H1 (cell line): ENCODE results near the gene GJB3. TPM values are rescaled to one million over a fixed set of nuclear protein-coding genes. Genes with fewer than 3 reads are reported as not detected.

ENCODE experiments used
- CTCF ChIA-PET: fragments of 300-600 bp; sonication (Branson Sonifier 250); formaldehyde crosslinking; loops from one replicate; lab custom pipeline; 2021; ENCODE audit not compliant: partially characterized antibody; lab: Charles Lee
- POLR2A ChIA-PET: fragments of 300-600 bp; sonication (Branson Sonifier 250); formaldehyde crosslinking; loops from one replicate; lab custom pipeline; 2021; ENCODE audit warnings: inconsistent platforms; ENCODE audit not compliant: partially characterized antibody; lab: Charles Lee
- DNase-seq, 2 experiments: peaks; one replicate each; pipeline versions ENCODE4 v3.0.0 to v3.0.0-alpha.2; 2010 to 2022; ENCODE audit warnings: low spot score in 2 of 2, low read depth in 1 of 2, mixed read lengths in 1 of 2
- FAIRE-seq: peaks from 2 replicates; lab custom pipeline; 2011; peaks lifted over from hg19 to GRCh38; lab: Jason Lieb, UNC
- H2AFZ ChIP-seq: 2 replicates; pipeline ENCODE4 v1.8.1; 2012; ENCODE audit warnings: low read length, inconsistent platforms
- H2AK5ac ChIP-seq: 2 replicates; pipeline ENCODE4 v1.6.1; 2013; ENCODE audit warnings: low read depth, low read length
- H2BK120ac ChIP-seq: replicated peaks from 2 replicates; pipeline ENCODE3; 2013; ENCODE audit warnings: low read depth, low read length, inconsistent platforms
- H2BK12ac ChIP-seq: 2 replicates; pipeline ENCODE4 v1.6.1; 2013; ENCODE audit warnings: low read depth, low read length
- H2BK15ac ChIP-seq: 2 replicates; pipeline ENCODE4 v1.6.1; 2013; ENCODE audit warnings: low read length
- H2BK20ac ChIP-seq: 2 replicates; pipeline ENCODE4 v1.6.1; 2013; ENCODE audit warnings: low read length
- H2BK5ac ChIP-seq: 2 replicates; pipeline ENCODE4 v1.6.1; 2013; ENCODE audit warnings: low read depth, low read length
- H3K14ac ChIP-seq: 2 replicates; pipeline ENCODE4 v1.6.1; 2013; ENCODE audit warnings: inconsistent platforms; ENCODE audit not compliant: insufficient read length
- H3K18ac ChIP-seq: 2 replicates; pipeline ENCODE4 v1.6.1; 2013; ENCODE audit warnings: low read length; ENCODE audit errors: extremely low read depth
- H3K23ac ChIP-seq: 2 replicates; pipeline ENCODE4 v1.6.1; 2013; ENCODE audit warnings: inconsistent platforms; ENCODE audit not compliant: insufficient read length
- H3K23me2 ChIP-seq: 2 replicates; pipeline ENCODE4 v1.6.1; 2013; ENCODE audit warnings: low read depth, low read length
- H3K27ac ChIP-seq: 2 replicates; pipeline ENCODE4 v1.6.1; 2011; ENCODE audit warnings: low read depth, low read length, inconsistent platforms
- H3K27me3 ChIP-seq, 4 experiments: replicated peaks in 1 of 4; 1 replicate in 1 of 4; 2 replicates in 3 of 4; pipeline versions ENCODE4 v1.6.1 to v1.8.1; 2011 to 2013; ENCODE audit warnings: low read length in 3 of 4, mild to moderate bottlenecking in 3 of 4, inconsistent platforms in 2 of 4, mixed read lengths in 2 of 4, moderate library complexity in 1 of 4; ENCODE audit not compliant: control insufficient read depth in 3 of 4, insufficient read depth in 3 of 4; ENCODE audit errors: extremely low read depth in 1 of 4
- H3K36me3 ChIP-seq, 4 experiments: 2 replicates each; pipeline versions ENCODE4 v1.6.1 to v1.8.1; 2011 to 2013; ENCODE audit warnings: mild to moderate bottlenecking in 4 of 4, low read length in 3 of 4, moderate library complexity in 2 of 4, control low read depth in 1 of 4, inconsistent platforms in 1 of 4; ENCODE audit not compliant: insufficient read depth in 4 of 4, control insufficient read depth in 2 of 4
- H3K4ac ChIP-seq: replicated peaks from 2 replicates; pipeline ENCODE3; 2013; ENCODE audit warnings: low read length, low read depth, mixed read lengths, inconsistent platforms; ENCODE audit not compliant: insufficient read length
- H3K4me1 ChIP-seq, 4 experiments: replicated peaks in 1 of 4; 1 replicate in 1 of 4; 2 replicates in 3 of 4; pipeline versions ENCODE4 v1.6.1 to v1.8.1; 2011 to 2013; ENCODE audit warnings: low read length in 3 of 4, inconsistent platforms in 2 of 4, mixed read lengths in 1 of 4; ENCODE audit not compliant: insufficient read depth in 4 of 4, control insufficient read depth in 3 of 4
- H3K4me2 ChIP-seq, 2 experiments: 2 replicates each; pipeline versions ENCODE4 v1.6.1 to v1.8.1; 2011 to 2013; ENCODE audit warnings: low read depth in 2 of 2, low read length in 2 of 2, control low read depth in 1 of 2, inconsistent platforms in 1 of 2, mild to moderate bottlenecking in 1 of 2; ENCODE audit not compliant: insufficient read depth in 1 of 2
- H3K4me3 ChIP-seq, 4 experiments: fragments of 200-600, 300-600 bp in 1 of 4; sonication (generic), shearing (Covaris generic), sonication (Bioruptor Twin) in 1 of 4; 2 replicates each; pipeline versions ENCODE4 v1.5.1 to v1.8.1; 2011 to 2016; ENCODE audit warnings: low read length in 4 of 4, low read depth in 3 of 4, control low read depth in 2 of 4, inconsistent platforms in 2 of 4, mild to moderate bottlenecking in 2 of 4, mixed read lengths in 1 of 4, moderate library complexity in 1 of 4; ENCODE audit not compliant: insufficient read depth in 2 of 4; ENCODE audit errors: extremely low read depth in 1 of 4
- H3K56ac ChIP-seq: replicated peaks from 2 replicates; pipeline ENCODE3; 2013; ENCODE audit warnings: low read depth, mild to moderate bottlenecking, mixed read lengths, low read length, inconsistent platforms; ENCODE audit not compliant: insufficient read length
- H3K79me1 ChIP-seq: 2 replicates; pipeline ENCODE4 v1.6.1; 2013; ENCODE audit warnings: low read depth, low read length, control low read depth
- H3K79me2 ChIP-seq, 2 experiments: 2 replicates each; pipeline versions ENCODE4 v1.6.1 to v1.8.1; 2012 to 2013; ENCODE audit warnings: low read length in 2 of 2, mild to moderate bottlenecking in 2 of 2, inconsistent platforms in 1 of 2; ENCODE audit not compliant: insufficient read depth in 2 of 2, control insufficient read depth in 1 of 2
- H3K9ac ChIP-seq, 4 experiments: replicated peaks in 1 of 4; 1 replicate in 1 of 4; 2 replicates in 3 of 4; pipeline versions ENCODE4 v1.6.1 to v1.8.1; 2011 to 2013; ENCODE audit warnings: low read depth in 3 of 4, low read length in 3 of 4, control low read depth in 2 of 4, mild to moderate bottlenecking in 2 of 4, moderate library complexity in 2 of 4, inconsistent platforms in 1 of 4; ENCODE audit errors: extremely low read depth in 1 of 4
- H3K9me3 ChIP-seq, 2 experiments: 2 replicates each; pipeline versions ENCODE4 v1.6.1 to v1.8.1; 2012 to 2013; ENCODE audit warnings: mild to moderate bottlenecking in 2 of 2, moderate library complexity in 2 of 2, control low read depth in 1 of 2, inconsistent platforms in 1 of 2, low read depth in 1 of 2, low read length in 1 of 2, mixed read lengths in 1 of 2; ENCODE audit not compliant: insufficient read depth in 2 of 2
- H4K20me1 ChIP-seq, 2 experiments: replicated peaks in 1 of 2; 2 replicates each; pipeline versions ENCODE3 to v1.8.1; 2011 to 2013; ENCODE audit warnings: inconsistent platforms in 2 of 2, low read length in 2 of 2, mild to moderate bottlenecking in 1 of 2; ENCODE audit not compliant: insufficient read depth in 2 of 2, control insufficient read depth in 1 of 2
- H4K5ac ChIP-seq: 2 replicates; pipeline ENCODE4 v1.6.1; 2013; ENCODE audit warnings: low read length, low read depth, mixed read lengths, inconsistent platforms; ENCODE audit not compliant: insufficient read length
- H4K8ac ChIP-seq: 2 replicates; pipeline ENCODE4 v1.8.0; 2013; ENCODE audit warnings: mild to moderate bottlenecking, moderate library complexity, low read length, inconsistent platforms; ENCODE audit not compliant: insufficient read depth; ENCODE audit errors: extremely low read depth
- H4K91ac ChIP-seq: replicated peaks from 2 replicates; pipeline ENCODE3; 2013; ENCODE audit warnings: low read length, mixed read lengths, inconsistent platforms; ENCODE audit not compliant: insufficient read length
- ASH2L ChIP-seq: fragments of 200-600, 300-600 bp; sonication (generic); IDR thresholded peaks from one replicate; pipeline ENCODE4 v1.7.1; 2017; ENCODE audit warnings: low read length
- ATF3 ChIP-seq: IDR thresholded peaks from 2 replicates; pipeline ENCODE4 v1.6.1; 2011; ENCODE audit warnings: low read depth, mild to moderate bottlenecking, low read length; ENCODE audit not compliant: insufficient read depth
- BACH1 ChIP-seq: IDR thresholded peaks from 2 replicates; pipeline ENCODE4 v1.6.1; 2012; ENCODE audit warnings: low read length, improper control_type of control experiment
- CBX8 ChIP-seq: fragments of 300-800, 300-1000 bp; sonication (generic); IDR thresholded peaks from 2 replicates; pipeline ENCODE4 v1.7.1; 2016; ENCODE audit warnings: low read depth, low read length, borderline replicate concordance
- CREB1 ChIP-seq: IDR thresholded peaks from 2 replicates; pipeline ENCODE4 v1.6.1; 2012; ENCODE audit warnings: inconsistent platforms
- EP300 ChIP-seq, 2 experiments: IDR thresholded peaks; 1 replicate in 1 of 2; 2 replicates in 1 of 2; pipeline ENCODE4 v1.6.1; 2011 to 2012; ENCODE audit warnings: low read depth in 2 of 2, low read length in 2 of 2, mild to moderate bottlenecking in 2 of 2, borderline replicate concordance in 1 of 2, inconsistent platforms in 1 of 2, moderate library complexity in 1 of 2
- KDM1A ChIP-seq: fragments of 200-600, 300-600 bp; sonication (generic); IDR thresholded peaks from 2 replicates; pipeline ENCODE4 v1.7.1; 2016; ENCODE audit warnings: mild to moderate bottlenecking, low read length, borderline replicate concordance
- PHF8 ChIP-seq: fragments of 200-600 bp; sonication (generic); conservative IDR thresholded peaks from 2 replicates; pipeline ENCODE4 v1.7.1; 2012; ENCODE audit warnings: low read depth, mild to moderate bottlenecking, inconsistent platforms, low read length, moderate library complexity
- POU5F1 ChIP-seq: IDR thresholded peaks from 2 replicates; pipeline ENCODE4 v1.6.1; 2011; ENCODE audit warnings: low read depth, mild to moderate bottlenecking, low read length, moderate library complexity
- RXRA ChIP-seq: IDR thresholded peaks from 2 replicates; pipeline ENCODE4 v1.6.1; 2011; ENCODE audit warnings: low read depth, mild to moderate bottlenecking, low read length, moderate library complexity; ENCODE audit not compliant: insufficient read depth
- SP1 ChIP-seq: IDR thresholded peaks from 2 replicates; pipeline ENCODE4 v1.6.1; 2011; ENCODE audit warnings: low read depth, low read length
- SUZ12 ChIP-seq: fragments of 200-600 bp; sonication (generic); IDR thresholded peaks from 2 replicates; pipeline ENCODE4 v1.6.1; 2012; ENCODE audit warnings: mild to moderate bottlenecking, inconsistent platforms, low read length, moderate library complexity, mixed read lengths
- TAF1 ChIP-seq: IDR thresholded peaks from 2 replicates; pipeline ENCODE4 v1.6.1; 2011; ENCODE audit warnings: mild to moderate bottlenecking, low read depth, low read length
- TBP ChIP-seq: IDR thresholded peaks from 2 replicates; pipeline ENCODE4 v1.6.1; 2011; ENCODE audit warnings: low read depth, low read length, improper control_type of control experiment
- WGBS, 2 experiments: shearing (Covaris generic) in 1 of 2; methylation state at CpG; one replicate each; pipeline versions ENCODE4 v1.1.6 to v1.1.7; 2013 to 2015; ENCODE audit warnings: low lambda C conversion rate in 2 of 2, mixed read lengths in 2 of 2, inconsistent platforms in 1 of 2, low coverage in 1 of 2, missing lambda C conversion rate in 1 of 2; ENCODE audit not compliant: insufficient replicate concordance in 2 of 2, insufficient coverage in 1 of 2, insufficient read length in 1 of 2; ENCODE audit errors: extremely low coverage in 1 of 2, missing lambda C conversion rate in 1 of 2; 5-methylcytosine and 5-hydroxymethylcytosine counted together
- polyA plus RNA-seq, 7 experiments: library from polyadenylated mRNA; depleted of rRNA in 3 of 7; stranded (reverse) in 5 of 7; unstranded in 2 of 7; fragments of >200 nt in 5 of 7; fragments of 200-250 nt in 2 of 7; gene quantifications; 1 replicate in 5 of 7; 2 replicates in 1 of 7; 4 replicates in 1 of 7; pipeline versions ENCODE4 v1.2.1 to v1.2.3, GENCODE V29; 2011 to 2013; ENCODE audit warnings: missing spikeins in 2 of 7, mixed read lengths in 2 of 7
- total RNA-seq: library from RNA; stranded (reverse); fragmentation: NEBNext Ultra II Directional; extraction: Animal tissue kit (Norgen Biotek cat#: 25700); gene quantifications from 2 replicates; pipeline ENCODE4 v1.2.1, GENCODE V29; 2021

Gene GJB3
- total and polyA plus RNA-seq, 2 of the 8 experiments (the other 6 are each of a cell fraction or from before 2014, with no cell fraction given) = 0.93 to 1.6 TPM

- Histone ChIP-seq H2AFZ (no peak overlapping the region), H3K4ac (no peak overlapping the region), H2BK15ac (no peak overlapping the region), H3K36me3 (no peaks in the 10 kb centered on the region), H3K14ac (no peak overlapping the region), H2BK5ac (no peak overlapping the region), H2BK12ac (no peak overlapping the region), H3K4me1 (peaks cover 0 to 6% (median 0%) of the 10 kb centered on the region in 4 experiments; a peak in 5 of 7 replicates), H2BK120ac (no peak overlapping the region), H3K4me3 (no peak overlapping the region), H3K23me2 (no peaks in the 10 kb centered on the region; the same call in 1 of the 2 replicates), H3K23ac (no peak overlapping the region), H3K9ac (no peak overlapping the region), H3K27me3 (peaks cover 0 to 13% (median 5%) of the 10 kb centered on the region in 4 experiments; a peak in 5 of 7 replicates), H3K79me1 (no peaks in the 10 kb centered on the region), H4K5ac (no peak overlapping the region), H3K18ac (no peak overlapping the region), H4K8ac (no peak overlapping the region), H3K9me3 (no peaks in the 10 kb centered on the region), H2BK20ac (0 out of 2 replicates have a peak overlapping the region, but pooled peaks have one; percentile 1), H3K56ac (no peak overlapping the region), H4K20me1 (no peaks in the 10 kb centered on the region), H4K91ac (no peak overlapping the region), H3K79me2 (no peaks in the 10 kb centered on the region), H2AK5ac (no peak overlapping the region), H3K4me2 (no peak overlapping the region), H3K27ac (no peak overlapping the region)
- WGBS, 2 experiments = 79% methylated on average over 5 of the region's 5 CpGs; no CpG with 5 or more reads in 1 of the 2 experiments
- ChIA-PET POLR2A (interaction anchor here (0.9 kb wide), 1 partner anchor 9 kb away, joined by 4 read pairs; the partner anchor contains the start of gene GJB5), CTCF (interaction anchor here (1.2 to 5.4 kb wide), 4 partner anchors 10 to 107 kb away, joined by 4 to 26 read pairs (median 4); partner anchors contain the start of genes GJB4 and GJB5)
- no peak for FAIRE-seq
- DNase-seq = no peak
- TF ChIP-seq TAF1 = no peak
- TF ChIP-seq PHF8 = no peak
- TF ChIP-seq CREB1 = no peak
- no peak for TF ChIP-seq ASH2L
- TF ChIP-seq SUZ12 = no peak
- no peak for TF ChIP-seq EP300 (IDR thresholded peaks at IDR 0.05; ENCODE audit: borderline replicate concordance in 1 of 2, low read depth in 2 of 2, low read length in 2 of 2)
- TF ChIP-seq KDM1A = no peak
- no peak for TF ChIP-seq BACH1
- no peak for TF ChIP-seq TBP
- no peak for TF ChIP-seq SP1
- no peak for TF ChIP-seq RXRA
- no peak for TF ChIP-seq ATF3
- TF ChIP-seq POU5F1 = no peak
- no peak for TF ChIP-seq CBX8
Measured at GRCh38 chr1:34745666-34746065, 35.3 kb upstream of the GJB3 start.
